GM12801 (cell line): ENCODE data around the gene INPP5A.

Source experiments
- CTCF ChIP-seq: IDR thresholded peaks from one replicate; pipeline ENCODE4 v1.5.1; 2011; ENCODE audit warnings: control low read depth; ENCODE audit not compliant: insufficient read length; ENCODE audit errors: extremely low read depth

Gene INPP5A

GRCh38 chr10:132494866-132495630, 42.5 kb upstream of the INPP5A start:
- no peak for TF ChIP-seq CTCF

GRCh38 chr10:132496360-132497062, 41.1 kb upstream of the INPP5A start:
- no peak for TF ChIP-seq CTCF

- no peak for TF ChIP-seq CTCF
These were observed 40.4 kb upstream of the INPP5A start for GRCh38 chr10:132497063-132497680.

GRCh38 chr10:132497861-132498561, 39.6 kb upstream of the INPP5A start:
- no peak for TF ChIP-seq CTCF

GRCh38 chr10:132498562-132499366, 38.8 kb upstream of the INPP5A start:
- TF ChIP-seq CTCF = no peak

- no peak for TF ChIP-seq CTCF
These were observed 38.3 kb upstream of the INPP5A start for GRCh38 chr10:132499367-132499685.
